ENCODE data around the gene SHCBP1. TPM values are rescaled to one million over a fixed set of nuclear protein-coding genes. Genes with fewer than 3 reads are reported as not detected.
"Not testable (repeated sequence)": the region's sequence is repeated elsewhere in the genome, so short reads cannot be mapped to it uniquely, and the experiment has no call there.

Gene SHCBP1
- total RNA-seq (2014; rRNA removed; shearing (Covaris generic)): 34.6 and 37.7 TPM in 2 replicates

- peak; percentile 89 for DNase-seq (ENCODE audit: low read depth)
Observed at GRCh38 chr16:46621006-46621933, at the start of gene SHCBP1. TSS of gene SHCBP1 (minus strand) at chr16:46621379. CDS start at chr16:46621359, 20 bp downstream.

DNA sequence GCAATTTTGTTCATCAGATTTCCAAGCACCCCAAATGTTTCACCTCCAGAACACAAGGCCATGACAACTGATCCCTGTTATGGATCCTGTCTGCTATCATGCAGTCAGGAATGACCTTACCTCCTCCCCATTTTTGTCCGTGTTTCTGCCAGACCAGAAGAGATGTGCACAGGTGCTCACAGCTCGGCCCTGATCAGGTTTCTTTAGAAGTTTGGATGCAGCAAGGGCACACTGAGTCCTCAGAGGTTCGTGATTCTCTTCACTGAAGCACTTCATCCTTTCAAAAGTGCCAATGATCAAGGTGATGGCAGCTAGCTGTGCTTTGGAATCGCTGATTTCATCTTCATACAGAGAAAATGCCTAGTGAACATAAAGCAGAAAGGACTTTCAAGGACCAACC, 40.9 kb upstream of the SHCBP1 start:
- DNase-seq (ENCODE audit: low read depth): no peak

GRCh38 chr16:46658925-46659324, 37.7 kb upstream of the SHCBP1 start:
- DNase-seq (ENCODE audit: low read depth): no peak

GRCh38 chr16:46651305-46651704, 30.1 kb upstream of the SHCBP1 start:
- no peak for DNase-seq (ENCODE audit: low read depth)

DNA sequence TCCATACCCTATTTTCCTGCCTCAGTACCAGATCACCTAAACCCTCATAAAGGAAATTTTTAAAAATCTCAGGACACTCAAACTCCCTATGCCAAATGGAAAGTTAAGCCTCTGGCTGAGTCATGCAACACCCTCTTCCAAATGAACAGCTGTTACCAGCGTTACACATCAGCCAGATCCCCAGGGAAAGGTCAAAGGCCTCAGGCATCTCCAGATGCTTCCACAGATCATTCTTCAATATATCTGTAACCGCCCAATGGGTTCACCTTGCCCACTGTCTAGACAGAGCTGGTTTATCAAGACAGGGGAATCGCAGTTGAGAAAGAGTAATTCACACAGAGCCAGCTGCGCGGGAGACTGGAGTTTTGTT, 29.1 kb upstream of the SHCBP1 start:
- DNase-seq (ENCODE audit: low read depth): peak; percentile 35

DNA sequence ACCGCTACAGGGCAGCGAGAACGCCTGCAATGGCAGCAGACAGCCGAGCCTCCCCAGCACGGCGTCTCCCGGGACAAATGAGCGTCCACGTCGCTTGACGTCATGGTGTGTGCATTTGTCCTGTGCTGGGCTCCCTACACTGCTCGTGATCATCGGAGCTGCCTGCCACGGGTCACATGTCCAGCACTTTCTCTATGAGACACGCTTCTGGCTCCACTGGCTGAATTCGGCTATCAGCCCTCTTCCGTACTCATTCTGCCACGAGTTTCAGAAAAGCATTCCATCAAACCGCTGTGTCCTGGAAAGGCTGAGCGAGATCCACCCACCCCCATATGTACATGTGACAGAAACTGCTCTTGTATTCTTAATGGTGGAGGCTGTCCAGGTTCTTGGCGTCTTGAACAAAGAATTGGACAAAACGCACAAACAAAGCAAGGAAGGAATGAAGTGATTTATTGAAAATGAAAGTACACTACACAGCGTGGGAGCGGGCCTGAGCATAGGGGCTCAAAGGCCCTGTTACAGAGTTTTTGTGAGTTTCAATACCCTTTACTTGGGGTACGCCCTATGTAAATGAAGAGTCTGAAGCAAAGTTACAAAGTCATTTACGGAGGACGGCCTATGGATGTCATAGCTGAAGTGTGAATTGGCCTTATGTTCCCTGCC, 28.5 kb upstream of the SHCBP1 start:
- DNase-seq (ENCODE audit: low read depth): peak; percentile 57

- no peak for DNase-seq (ENCODE audit: low read depth)
Observed at GRCh38 chr16:46648656-46649055, 27.5 kb upstream of the SHCBP1 start.

DNA sequence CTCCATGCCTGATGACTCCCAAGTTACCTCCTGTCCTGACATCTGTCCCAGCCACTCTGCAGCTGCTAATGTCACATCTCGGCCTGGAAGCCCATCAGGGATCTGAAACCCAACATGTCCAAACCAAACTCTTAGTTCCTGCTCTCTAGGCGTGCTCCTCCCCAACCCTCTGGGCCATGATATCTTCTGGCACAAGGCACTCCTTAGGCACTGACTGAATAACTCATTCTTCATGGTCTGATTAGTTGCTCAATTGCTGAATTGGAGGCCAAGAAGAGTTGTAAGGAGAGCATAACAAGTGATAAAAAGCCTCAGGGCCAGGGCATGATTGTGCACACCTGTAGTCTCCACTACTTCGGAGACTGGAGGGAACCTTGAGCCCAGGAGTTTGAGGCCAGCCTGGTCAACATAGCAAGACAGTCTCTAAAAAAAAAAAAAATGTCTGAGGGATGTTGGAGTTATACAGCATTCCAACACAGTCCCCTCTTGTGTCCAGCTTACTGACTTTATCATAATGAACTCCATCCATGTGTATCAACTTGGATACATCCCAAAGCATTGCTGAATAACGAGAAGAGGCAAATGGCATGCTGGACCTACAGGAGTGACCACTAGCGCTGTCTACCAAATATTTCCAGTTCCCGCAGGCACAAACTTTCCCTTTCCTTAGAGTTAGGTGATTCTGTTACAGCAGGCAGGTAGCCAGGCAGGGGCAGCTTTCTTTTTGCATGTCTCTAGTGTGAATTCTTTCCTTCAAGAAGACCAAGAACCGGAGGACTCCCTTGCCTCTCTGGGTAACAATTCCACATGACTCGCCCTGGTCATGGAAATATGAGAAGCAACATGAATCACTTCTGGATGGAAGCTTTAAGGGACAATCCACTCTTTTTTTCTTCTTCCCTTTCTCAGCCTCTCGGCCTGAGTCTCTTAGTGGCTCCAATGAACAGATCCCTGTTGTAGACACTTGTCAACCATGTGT, 18.1 kb upstream of the SHCBP1 start:
- no peak for DNase-seq (ENCODE audit: low read depth)

GRCh38 chr16:46632778-46633733, 11.9 kb upstream of the SHCBP1 start:
- no peak for DNase-seq (ENCODE audit: low read depth)

DNA sequence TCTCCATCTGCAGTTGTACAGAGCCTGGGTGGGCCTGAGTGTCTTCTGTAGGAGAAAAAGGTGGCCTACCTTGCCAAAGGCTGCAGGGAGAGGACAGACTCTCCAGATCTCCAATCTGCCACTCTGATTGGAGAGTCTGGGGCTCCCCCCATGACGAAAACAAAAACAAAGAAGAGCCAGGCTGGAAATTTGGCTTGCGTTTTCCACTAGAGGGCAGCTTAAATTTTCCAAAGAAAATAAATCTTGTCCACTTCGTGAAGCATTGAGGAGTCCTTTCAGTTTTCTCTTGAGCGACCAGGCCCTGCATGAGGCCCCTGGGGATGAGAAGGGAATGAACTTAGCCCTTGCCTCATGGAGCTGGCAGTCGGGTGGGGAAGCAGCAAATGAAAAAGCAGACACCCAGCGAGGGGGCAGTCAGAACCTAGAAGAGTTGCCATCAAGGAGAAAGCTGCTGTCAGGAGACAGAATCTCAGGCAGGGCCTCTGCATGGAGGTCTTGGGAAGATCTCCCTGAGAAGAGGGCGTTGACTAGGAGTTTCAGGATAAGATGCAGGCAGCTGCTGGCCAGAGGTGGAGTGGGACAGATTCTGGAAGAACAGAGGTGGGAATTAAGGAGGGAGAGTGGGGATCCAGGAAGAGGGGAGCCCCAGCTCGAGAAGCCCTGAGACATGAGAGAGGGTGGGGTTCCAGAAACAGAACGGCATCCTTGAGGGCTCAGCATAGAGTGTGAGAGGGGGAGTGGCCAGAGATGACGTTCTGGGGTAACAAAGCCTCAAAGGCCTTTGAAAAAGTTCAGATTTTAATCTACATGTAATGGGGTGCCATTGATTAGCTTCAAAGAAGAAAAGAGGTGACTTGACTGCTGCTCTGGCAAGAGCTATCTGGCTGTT, 8.4 kb upstream of the SHCBP1 start:
- peak; percentile 15 for DNase-seq (ENCODE audit: low read depth)

- no peak for DNase-seq (ENCODE audit: low read depth)
Observed at GRCh38 chr16:46627746-46628145, 6.6 kb upstream of the SHCBP1 start.

DNA sequence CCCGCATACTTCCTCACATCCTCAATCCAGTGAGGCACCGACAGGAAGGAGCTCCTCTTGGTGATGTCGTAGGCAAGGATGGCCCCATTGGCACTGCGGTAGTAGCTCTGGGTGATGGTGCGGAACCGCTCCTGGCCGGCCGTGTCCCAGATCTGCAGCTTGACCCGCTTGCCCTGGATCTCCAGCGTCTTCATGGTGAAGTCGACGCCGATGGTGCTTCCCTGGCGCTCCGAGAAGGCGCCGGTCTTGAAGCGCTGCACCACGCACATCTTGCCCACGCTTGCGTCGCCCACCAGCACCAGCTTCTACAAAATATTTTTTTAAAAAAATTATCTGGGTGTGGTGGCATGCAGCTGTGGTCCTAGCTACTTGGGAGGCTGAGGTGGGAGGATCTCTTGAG, 5.5 kb upstream of the SHCBP1 start:
- not testable (repeated sequence) for DNase-seq (ENCODE audit: low read depth)

- DNase-seq (ENCODE audit: low read depth): not testable (repeated sequence)
Observed at GRCh38 chr16:46624862-46625261, 3.7 kb upstream of the SHCBP1 start.

DNA sequence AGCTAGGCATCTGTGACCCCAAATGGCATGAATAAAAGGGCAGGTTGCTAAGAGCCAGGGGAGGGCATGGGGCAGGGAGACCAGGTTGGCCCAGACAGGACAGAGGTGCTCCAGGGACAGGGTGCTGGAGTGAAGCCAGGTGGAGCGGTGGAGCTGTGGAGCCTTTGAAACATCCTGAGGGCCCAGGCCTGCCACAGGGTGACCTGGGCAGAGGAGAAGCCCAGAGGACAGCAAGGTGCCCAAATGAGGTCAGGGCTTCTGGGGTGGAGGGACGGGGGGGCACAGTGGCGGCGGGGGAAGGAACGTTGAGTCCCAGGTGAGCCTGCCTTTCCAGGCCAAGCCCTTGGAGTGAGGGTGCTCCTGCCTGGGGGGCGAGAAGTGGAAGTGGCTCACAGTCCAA, 2.5 kb upstream of the SHCBP1 start:
- DNase-seq (ENCODE audit: low read depth): not testable (repeated sequence)

GRCh38 chr16:46623246-46623645, 2.1 kb upstream of the SHCBP1 start:
- not testable (repeated sequence) for DNase-seq (ENCODE audit: low read depth)

GRCh38 chr16:46621934-46622676, 926 bp upstream of the SHCBP1 start:
- no peak for DNase-seq (ENCODE audit: low read depth)

DNA sequence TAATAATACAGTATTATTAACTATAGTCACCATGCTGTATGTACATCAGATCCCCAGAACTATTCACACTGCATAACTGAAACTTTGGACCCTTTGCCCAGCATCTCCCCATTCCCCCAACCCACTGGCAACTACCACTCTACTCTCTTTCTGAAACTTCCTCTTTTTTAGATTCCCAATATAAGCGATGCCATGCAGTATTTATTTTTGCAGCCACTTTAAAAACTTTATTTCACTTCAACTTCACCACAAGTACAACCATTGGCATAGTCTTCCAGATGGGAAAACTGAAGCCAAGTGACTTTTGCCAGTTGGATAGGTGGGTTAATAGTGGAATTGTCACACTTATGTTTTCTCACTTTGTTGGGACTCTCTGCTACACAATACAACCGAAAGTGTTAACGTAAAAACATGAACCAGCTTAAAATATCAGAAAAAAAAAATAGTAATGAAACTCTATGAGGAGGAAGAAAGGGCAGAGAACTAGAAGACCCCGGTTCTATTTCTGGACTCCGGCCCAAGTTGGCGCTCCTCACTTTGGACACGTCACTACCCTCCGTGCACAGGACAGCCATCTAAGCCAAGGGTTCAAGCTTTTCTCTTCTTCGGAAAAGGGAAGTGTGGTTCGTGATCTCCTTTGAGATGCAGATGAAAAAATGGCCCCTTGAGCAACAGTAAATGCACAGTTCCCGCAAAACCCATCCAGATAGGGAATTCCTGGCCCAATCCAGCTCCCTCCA, 743 bp downstream of the SHCBP1 start:
- peak; percentile 29 for DNase-seq (ENCODE audit: low read depth)

GRCh38 chr16:46618516-46618915, 2.7 kb downstream of the SHCBP1 start:
- no peak for DNase-seq (ENCODE audit: low read depth)

Data from Daoy (cell line).